Lung (tissue), 12 donors: ENCODE measurements around the gene ANKRD23. TPM values are rescaled to one million over a fixed set of nuclear protein-coding genes. Genes with fewer than 3 reads are reported as not detected.

Experiments used
- ATAC-seq: fragments of 200-7000 bp; cut with Tn5 transposase; one replicate; pipeline ENCODE4 v1.9.1; 2020; ENCODE audit warnings: moderate number of reproducible peaks; ENCODE audit not compliant: insufficient read depth, low FRiP score
- DNase-seq, 3 donors: peaks; one replicate each; pipeline ENCODE4 v3.0.0-alpha.2; 2013 to 2017
- H3K27ac ChIP-seq, 2 donors: one replicate each; pipeline ENCODE4 v1.5.1; 2013; ENCODE audit warnings: mild to moderate bottlenecking in 2 of 2, moderate library complexity in 2 of 2, control low read depth in 1 of 2, inconsistent platforms in 1 of 2, low read depth in 1 of 2, low read length in 1 of 2
- H3K27me3 ChIP-seq, 3 donors: one replicate each; pipeline ENCODE4 v1.5.1; 2013; ENCODE audit warnings: low read length in 2 of 3; ENCODE audit not compliant: control insufficient read depth in 3 of 3, insufficient read depth in 3 of 3
- H3K36me3 ChIP-seq, 4 donors: one replicate each; pipeline ENCODE4 v1.5.1; 2013; ENCODE audit warnings: low read length in 4 of 4, mild to moderate bottlenecking in 1 of 4, moderate library complexity in 1 of 4; ENCODE audit not compliant: control insufficient read depth in 4 of 4, insufficient read depth in 4 of 4
- H3K4me1 ChIP-seq, 5 donors: one replicate each; pipeline ENCODE4 v1.5.1; 2013; ENCODE audit warnings: low read length in 5 of 5, mild to moderate bottlenecking in 2 of 5, moderate library complexity in 1 of 5; ENCODE audit not compliant: control insufficient read depth in 5 of 5, insufficient read depth in 5 of 5
- H3K4me3 ChIP-seq: one replicate; pipeline ENCODE4 v1.5.1; 2013; ENCODE audit warnings: mild to moderate bottlenecking, control low read depth, moderate library complexity
- H3K9ac ChIP-seq, 2 donors: one replicate each; pipeline ENCODE4 v1.5.1; 2013; ENCODE audit warnings: low read length in 2 of 2, control low read depth in 1 of 2; ENCODE audit not compliant: insufficient read depth in 1 of 2
- H3K9me3 ChIP-seq, 4 donors: one replicate each; pipeline ENCODE4 v1.5.1; 2013; ENCODE audit warnings: low read length in 3 of 4, mild to moderate bottlenecking in 1 of 4, moderate library complexity in 1 of 4; ENCODE audit not compliant: control insufficient read depth in 4 of 4, insufficient read depth in 3 of 4
- WGBS, 2 donors: extraction: QIAGEN DNeasy Blood & Tissue Kit; methylation state at CpG; one replicate each; pipeline ENCODE4 v1.1.7; 2013; 5-methylcytosine and 5-hydroxymethylcytosine counted together
- polyA plus RNA-seq, 2 donors: library from polyadenylated mRNA; stranded (reverse); fragments of 200-250 nt; gene quantifications; one replicate each; pipeline ENCODE4 v1.2.1, GENCODE V29; 2013
- total RNA-seq, 2 donors: library from RNA; depleted of rRNA in 1 of 2; stranded (reverse); fragments of >200 nt in 1 of 2; gene quantifications; one replicate each; pipeline ENCODE4 v1.2.1, GENCODE V29; 2014 to 2021
- TF ChIP-seq, protein P1 (sequence below): IDR thresholded peaks from 2 replicates; pipeline ENCODE4 v1.5.1; 2012; ENCODE audit warnings: mild to moderate bottlenecking; ENCODE audit errors: control extremely low read depth, extremely low read depth
- donor health status: control.
- donor health status: control.
- donor health status: Bipolar disorder and iron deficiency.
- donor health status: healthy.
- donor health status: DM: yes; HTN: yes; CAD: no.

Gene ANKRD23
- total and polyA plus RNA-seq, 4 donors: 1.5 to 6.9 (median 4.4) TPM

DNA sequence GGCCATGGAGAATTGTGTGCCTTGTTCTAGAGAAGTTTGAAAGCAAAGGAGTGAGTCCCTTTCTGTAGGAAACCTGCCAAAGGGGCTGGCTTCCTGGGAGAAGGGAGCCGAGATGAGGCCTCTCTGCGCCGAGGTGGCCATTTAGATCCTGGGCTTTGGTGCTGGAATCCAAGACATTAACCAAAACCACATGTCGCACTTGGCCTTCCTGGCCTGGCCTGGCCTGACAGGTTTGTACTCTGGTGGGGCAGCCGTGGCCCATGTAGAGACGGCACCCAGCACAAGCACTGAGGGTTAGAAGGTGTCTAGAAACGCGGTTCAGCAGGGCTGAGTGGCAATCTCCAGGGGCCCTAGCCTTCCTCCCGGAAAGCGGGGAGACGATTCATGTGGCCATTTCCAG is 20.6 kb downstream of the ANKRD23 start:
- Histone ChIP-seq H3K36me3 (peaks cover 0 to 38% (median 24%) of the 10 kb centered on the region in 4 donors), H3K9ac (no peak overlapping the region), H3K27me3 (no peaks in the 10 kb centered on the region), H3K9me3 (no peaks in the 10 kb centered on the region), H3K4me1 (peaks cover under 1 to 25% (median 17%) of the 10 kb centered on the region in 5 donors), H3K27ac (no peak overlapping the region), H3K4me3 (no peak overlapping the region)
- ATAC-seq (no peak), DNase-seq (no peak)
- TF ChIP-seq, protein P1, sequence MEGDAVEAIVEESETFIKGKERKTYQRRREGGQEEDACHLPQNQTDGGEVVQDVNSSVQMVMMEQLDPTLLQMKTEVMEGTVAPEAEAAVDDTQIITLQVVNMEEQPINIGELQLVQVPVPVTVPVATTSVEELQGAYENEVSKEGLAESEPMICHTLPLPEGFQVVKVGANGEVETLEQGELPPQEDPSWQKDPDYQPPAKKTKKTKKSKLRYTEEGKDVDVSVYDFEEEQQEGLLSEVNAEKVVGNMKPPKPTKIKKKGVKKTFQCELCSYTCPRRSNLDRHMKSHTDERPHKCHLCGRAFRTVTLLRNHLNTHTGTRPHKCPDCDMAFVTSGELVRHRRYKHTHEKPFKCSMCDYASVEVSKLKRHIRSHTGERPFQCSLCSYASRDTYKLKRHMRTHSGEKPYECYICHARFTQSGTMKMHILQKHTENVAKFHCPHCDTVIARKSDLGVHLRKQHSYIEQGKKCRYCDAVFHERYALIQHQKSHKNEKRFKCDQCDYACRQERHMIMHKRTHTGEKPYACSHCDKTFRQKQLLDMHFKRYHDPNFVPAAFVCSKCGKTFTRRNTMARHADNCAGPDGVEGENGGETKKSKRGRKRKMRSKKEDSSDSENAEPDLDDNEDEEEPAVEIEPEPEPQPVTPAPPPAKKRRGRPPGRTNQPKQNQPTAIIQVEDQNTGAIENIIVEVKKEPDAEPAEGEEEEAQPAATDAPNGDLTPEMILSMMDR: no peak
- 83 to 84% methylated on average over 11 of the region's 11 CpGs for WGBS, 2 donors

DNA sequence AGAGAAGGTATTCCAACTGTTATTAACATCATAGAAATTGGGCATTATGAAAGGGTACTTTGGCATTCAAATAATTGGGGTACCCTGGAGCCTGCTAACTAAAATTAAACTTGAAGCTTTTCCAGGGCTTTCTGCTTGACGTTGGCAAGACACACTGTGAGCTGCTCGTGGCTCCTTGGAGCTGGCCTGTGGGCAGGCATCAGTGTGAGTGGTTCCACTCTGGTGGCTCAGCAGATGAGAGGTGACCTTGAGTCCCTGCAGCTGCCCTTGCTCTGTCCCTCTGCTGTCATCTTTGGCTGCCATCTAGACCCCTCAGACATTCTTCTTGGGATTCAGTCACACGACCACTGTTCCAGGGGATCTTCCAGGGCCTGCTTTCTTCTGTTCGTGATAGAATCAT is 21.0 kb downstream of the ANKRD23 start:
- TF ChIP-seq, protein P1: no peak
- Histone ChIP-seq H3K27ac (no peak overlapping the region), H3K4me1 (peaks cover 3 to 29% (median 19%) of the 10 kb centered on the region in 5 donors), H3K9ac (no peak overlapping the region), H3K9me3 (no peaks in the 10 kb centered on the region), H3K36me3 (peaks cover 0 to 34% (median 22%) of the 10 kb centered on the region in 4 donors), H3K4me3 (no peak overlapping the region), H3K27me3 (no peaks in the 10 kb centered on the region)
- no peak for DNase-seq
- no peak for ATAC-seq
- 75 to 87% methylated on average over 4 of the region's 4 CpGs for WGBS, 2 donors

DNA sequence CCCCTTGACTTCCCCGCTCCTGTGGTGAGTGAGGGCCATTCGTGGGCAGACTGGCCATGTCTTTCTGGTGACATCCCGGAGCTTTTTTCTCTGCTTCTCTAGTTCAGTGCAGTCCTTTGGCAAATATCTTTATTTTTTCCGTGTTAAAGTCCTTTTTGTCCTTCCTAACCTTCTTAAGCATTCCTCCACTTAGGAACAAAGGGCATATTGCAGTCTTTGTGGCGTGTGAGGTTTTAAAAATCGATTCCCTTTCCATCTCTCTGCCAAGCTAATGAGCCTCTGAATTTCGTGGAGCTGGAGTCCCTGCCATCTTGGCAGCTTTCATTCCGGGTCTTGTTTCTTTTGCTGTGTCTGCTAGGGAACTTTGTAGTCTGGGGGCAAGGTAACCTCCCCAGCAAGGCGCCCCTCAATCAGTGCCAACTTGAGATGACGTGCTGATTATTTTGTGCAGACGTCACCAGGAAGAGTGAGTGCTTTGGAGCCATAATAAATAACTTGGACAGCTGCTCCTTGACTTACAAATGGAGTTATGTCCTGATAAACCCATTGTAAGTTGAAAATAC is 22.6 kb downstream of the ANKRD23 start:
- Histone ChIP-seq H3K36me3 (peaks cover 0 to 23% (median 13%) of the 10 kb centered on the region in 4 donors), H3K4me1 (peaks cover 8 to 39% (median 26%) of the 10 kb centered on the region in 5 donors), H3K27ac (no peak overlapping the region), H3K27me3 (no peaks in the 10 kb centered on the region), H3K4me3 (no peak overlapping the region), H3K9ac (no peak overlapping the region), H3K9me3 (no peaks in the 10 kb centered on the region)
- DNase-seq (no peak), ATAC-seq (no peak)
- TF ChIP-seq, protein P1: no peak
- WGBS, 2 donors: 81 to 85% methylated on average over 11 of the region's 11 CpGs
